HFF-Myc (cell line): Measurements from ENCODE around the gene FAM9A.
"Not testable (repeated sequence)": the region's sequence is repeated elsewhere in the genome, so short reads cannot be mapped to it uniquely, and the experiment has no call there.

Experiments
- DNase-seq: peaks from one replicate; pipeline ENCODE4 v3.0.0-alpha.2; 2011; ENCODE audit warnings: low read depth; ENCODE audit errors: extremely low read depth
- H3K4me3 ChIP-seq: replicated peaks from 2 replicates; pipeline ENCODE4 v1.5.1; 2011; ENCODE audit warnings: low read depth, mild to moderate bottlenecking, control low read depth, low read length
- CTCF ChIP-seq: IDR thresholded peaks from 2 replicates; pipeline ENCODE4 v1.5.1; 2012; ENCODE audit warnings: mild to moderate bottlenecking, low read depth, low read length, control low read depth; ENCODE audit errors: missing control alignments

FAM9A gene

GRCh38 chrX:8784162-8784561 is 17.0 kb downstream of the FAM9A start:
- TF ChIP-seq CTCF: no peak
- no peak for DNase-seq
- no peak overlapping the region for H3K4me3 ChIP-seq

- TF ChIP-seq CTCF: no peak
- H3K4me3 ChIP-seq: no peak overlapping the region
- no peak for DNase-seq
Measured at GRCh38 chrX:8783714-8784098, 17.5 kb downstream of the FAM9A start.

GRCh38 chrX:8783097-8783713 is 18.0 kb downstream of the FAM9A start:
- DNase-seq: no peak
- TF ChIP-seq CTCF: peak; percentile 42
- no peak overlapping the region for H3K4me3 ChIP-seq

- H3K4me3 ChIP-seq: no peak overlapping the region
- DNase-seq: no peak
- TF ChIP-seq CTCF: no peak
Measured at GRCh38 chrX:8782595-8782994, 18.6 kb downstream of the FAM9A start.

- not testable (repeated sequence) for DNase-seq, H3K4me3 ChIP-seq
Measured at GRCh38 chrX:8781921-8782320, 19.3 kb downstream of the FAM9A start.

GRCh38 chrX:8773117-8773516 is 28.1 kb downstream of the FAM9A start:
- no peak overlapping the region for H3K4me3 ChIP-seq
- DNase-seq: no peak
- no peak for TF ChIP-seq CTCF

GRCh38 chrX:8760021-8760420 is 41.2 kb downstream of the FAM9A start:
- no peak for TF ChIP-seq CTCF
- no peak overlapping the region for H3K4me3 ChIP-seq
- DNase-seq: no peak

- DNase-seq, H3K4me3 ChIP-seq: not testable (repeated sequence)
Measured at GRCh38 chrX:8758706-8759105, 42.5 kb downstream of the FAM9A start.

- peak; percentile 56 for DNase-seq
Measured at GRCh38 chrX:8757609-8758389, 43.4 kb downstream of the FAM9A start.

More at GRCh38 chrX:8757609-8758389, 43.4 kb downstream of the FAM9A start:
- H3K4me3 ChIP-seq: not testable (repeated sequence)
